GM21367 (cell line): ENCODE data around the gene PRX.

Experiments
- ATAC-seq: cut with Tn5 transposase; IDR thresholded peaks from one replicate; pipeline ENCODE4 v1.9.1; 2021; ENCODE audit not compliant: unreplicated experiment

PRX gene

DNA sequence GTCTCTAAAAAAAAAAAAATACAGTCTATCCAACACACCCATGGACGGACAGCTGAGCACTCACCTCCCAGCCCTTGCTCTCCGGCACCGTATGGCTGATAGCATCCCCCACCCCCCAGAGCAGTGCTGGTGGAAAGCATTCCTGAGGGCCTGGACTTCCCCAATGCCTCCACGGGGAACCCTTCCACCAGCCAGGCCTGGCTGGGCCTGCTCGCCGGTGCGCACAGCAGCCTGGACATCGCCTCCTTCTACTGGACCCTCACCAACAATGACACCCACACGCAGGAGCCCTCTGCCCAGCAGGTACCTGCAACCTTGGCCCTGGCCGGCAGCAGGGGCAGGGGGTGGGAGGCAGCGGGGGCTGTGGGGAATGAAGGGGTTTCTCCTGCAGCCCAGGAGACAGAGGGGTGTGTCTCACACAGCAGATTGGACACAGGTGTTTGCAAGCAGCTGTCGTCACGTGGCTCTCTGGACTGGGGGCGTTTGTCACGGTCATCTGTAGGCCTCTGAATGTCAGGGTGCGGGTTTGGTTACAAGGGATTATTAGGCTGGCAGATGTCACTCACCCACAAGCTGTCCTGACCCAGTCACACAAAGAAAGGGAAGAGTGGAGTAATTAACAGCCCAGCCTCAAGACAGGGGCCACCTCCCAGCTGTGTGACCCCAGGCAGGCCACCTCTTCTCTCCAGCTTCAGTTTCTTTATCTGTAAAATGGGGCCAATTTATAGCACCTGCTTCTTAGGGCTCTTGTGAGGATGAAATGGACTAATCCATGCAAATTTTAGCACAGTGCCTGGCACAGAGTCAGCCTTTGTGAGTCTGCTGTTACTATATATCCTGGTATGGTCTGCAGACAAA lies 45.4 kb downstream of the PRX start:
- ATAC-seq = no peak

DNA sequence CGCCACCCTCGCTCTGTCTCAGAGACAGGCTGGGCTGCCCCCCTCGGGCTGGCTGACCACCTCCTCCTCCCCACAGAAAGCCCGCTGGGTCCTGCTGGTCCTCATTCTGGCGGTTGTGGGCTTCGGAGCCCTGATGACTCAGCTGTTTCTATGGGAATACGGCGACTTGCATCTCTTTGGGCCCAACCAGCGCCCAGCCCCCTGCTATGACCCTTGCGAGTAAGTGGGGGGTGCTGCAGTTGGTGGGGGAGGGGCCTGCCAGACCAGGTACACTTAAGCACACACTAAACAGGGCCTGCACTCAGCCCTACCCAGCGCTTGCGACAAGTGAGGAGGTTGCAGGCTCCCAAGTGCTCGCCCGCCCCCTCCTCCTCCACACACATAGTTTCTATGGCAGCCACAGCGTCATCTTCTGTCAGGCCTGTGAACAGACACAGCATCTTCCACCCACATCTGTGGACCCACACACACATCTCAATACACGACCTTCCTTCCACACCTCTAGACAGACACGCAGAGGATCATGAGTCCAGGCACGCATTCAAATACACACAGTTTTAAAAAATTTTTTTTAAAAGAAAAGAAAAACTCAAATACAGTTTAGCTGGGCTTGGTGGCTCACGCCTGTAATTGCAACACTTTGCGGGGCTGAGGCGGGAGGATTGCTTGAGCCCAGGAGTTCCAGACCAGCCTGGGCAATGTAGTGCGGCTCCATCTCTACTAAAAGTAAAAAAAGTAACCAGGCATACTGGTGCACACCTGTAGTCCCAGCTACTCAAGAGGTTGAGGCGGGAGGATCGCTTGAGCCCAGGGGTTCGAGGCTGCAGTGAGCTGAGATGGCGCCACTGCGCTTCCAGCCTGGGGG lies 46.2 kb downstream of the PRX start:
- ATAC-seq = no peak

- no peak for ATAC-seq
These were observed 47.4 kb downstream of the PRX start for GRCh38 chr19:40365613-40366401.

DNA sequence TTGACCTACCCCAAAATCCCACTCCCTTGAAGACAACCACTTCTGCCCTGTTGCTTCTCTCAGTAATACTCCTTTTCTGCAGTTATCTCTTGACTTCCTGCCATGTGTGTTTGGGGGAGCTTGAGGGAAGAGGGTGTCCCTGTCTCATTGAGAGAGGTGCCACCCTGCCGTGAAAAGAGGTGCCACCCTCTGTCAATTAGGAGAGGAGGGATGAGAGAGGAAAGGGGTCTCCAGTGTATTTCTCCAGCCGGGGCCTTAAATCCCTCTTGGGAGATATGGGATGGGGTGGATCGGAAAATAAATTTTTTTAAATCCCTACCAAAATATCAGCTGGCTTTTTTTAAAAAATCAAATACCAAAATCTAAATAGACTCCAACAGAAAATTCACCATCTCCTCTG lies 48.2 kb downstream of the PRX start:
- ATAC-seq = no peak

DNA sequence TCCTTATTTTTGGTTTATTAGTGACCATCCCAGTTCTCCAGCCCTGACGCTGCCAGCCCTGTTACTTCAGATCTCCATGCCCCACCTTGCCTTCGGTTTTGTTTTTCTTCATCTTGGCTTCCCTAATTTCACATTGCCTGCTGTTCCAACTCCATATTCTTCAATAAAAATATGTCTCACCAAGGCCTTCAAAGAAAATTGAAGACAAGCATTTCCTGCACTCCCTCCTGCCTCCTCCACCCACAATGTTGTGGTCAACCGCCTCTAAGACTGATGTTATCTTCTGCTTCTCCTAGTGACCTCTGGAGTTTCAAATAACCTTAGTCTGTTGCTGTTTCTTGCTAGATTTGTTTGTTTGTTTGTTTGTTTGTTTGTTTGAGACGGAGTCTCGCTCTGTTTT lies 50.1 kb downstream of the PRX start:
- ATAC-seq = no peak

DNA sequence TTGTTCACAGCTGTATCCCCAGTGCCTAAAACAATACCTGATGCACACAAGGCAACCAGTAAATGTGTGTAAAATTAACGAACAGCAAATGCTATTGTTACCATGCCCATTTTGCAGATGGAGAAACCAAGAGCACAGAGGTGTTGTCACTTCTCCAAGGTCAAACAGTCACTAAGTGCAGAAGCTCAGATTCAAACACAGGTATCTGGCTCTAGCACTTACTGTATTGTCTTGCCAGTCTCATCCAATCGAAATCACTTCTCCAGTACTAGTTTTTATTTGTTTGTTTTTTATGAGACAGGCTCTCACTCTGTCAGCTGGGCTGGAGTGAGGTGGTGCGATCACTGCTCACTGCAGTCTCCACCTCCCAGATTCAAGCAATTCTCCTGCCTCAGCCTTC lies 51.0 kb downstream of the PRX start:
- no peak for ATAC-seq

DNA sequence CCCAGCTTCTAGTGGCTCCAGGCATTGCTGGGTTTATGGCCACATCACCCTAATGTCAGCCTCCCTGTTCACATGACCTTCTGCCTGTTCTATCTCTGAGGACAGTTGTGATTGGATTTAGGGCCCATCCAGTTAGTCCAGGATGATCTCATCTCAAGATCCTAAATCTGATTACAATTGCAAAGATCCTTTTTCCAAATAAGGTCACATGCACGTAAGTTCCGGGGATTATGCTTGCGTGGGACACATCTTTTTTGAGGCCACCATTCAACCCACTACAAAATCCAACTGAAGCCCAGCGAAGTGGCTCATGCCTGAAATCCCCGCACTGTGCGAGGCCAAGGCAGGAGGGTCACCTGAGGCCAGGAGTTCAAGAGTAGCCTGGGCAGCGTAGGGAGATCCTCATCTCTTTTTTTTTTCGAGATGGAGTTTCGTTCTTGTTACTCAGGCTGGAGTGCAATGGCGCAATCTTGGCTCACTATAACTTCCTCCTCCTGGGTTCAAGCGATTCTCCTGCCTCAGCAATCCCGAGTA lies 52.4 kb downstream of the PRX start:
- ATAC-seq = no peak

GRCh38 chr19:40360020-40360707 lies 53.0 kb downstream of the PRX start:
- no peak for ATAC-seq

GRCh38 chr19:40358773-40359172 lies 54.4 kb downstream of the PRX start:
- ATAC-seq = no peak

DNA sequence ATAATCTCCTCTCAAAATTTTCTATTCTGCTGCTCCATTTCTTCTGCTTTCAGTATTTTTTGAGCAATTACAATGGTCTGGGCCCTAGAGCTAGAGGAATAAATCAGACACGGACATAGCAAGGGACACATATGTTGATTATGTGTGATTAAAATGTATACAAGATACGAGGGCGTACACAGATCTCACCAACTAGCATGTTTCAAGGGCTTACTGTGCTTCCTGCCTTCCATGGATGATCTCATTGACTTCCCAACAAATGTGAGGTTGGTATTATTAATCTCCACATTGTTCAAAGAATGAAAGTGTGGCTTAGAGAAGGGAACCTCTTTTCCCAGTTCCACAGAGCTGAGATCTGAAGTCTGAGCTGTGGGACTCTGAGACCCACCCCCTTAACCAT lies 55.5 kb downstream of the PRX start:
- ATAC-seq = no peak

- ATAC-seq = no peak
These were observed 56.2 kb downstream of the PRX start for GRCh38 chr19:40356681-40357595.

GRCh38 chr19:40355975-40356680 lies 57.0 kb downstream of the PRX start:
- ATAC-seq = no peak

DNA sequence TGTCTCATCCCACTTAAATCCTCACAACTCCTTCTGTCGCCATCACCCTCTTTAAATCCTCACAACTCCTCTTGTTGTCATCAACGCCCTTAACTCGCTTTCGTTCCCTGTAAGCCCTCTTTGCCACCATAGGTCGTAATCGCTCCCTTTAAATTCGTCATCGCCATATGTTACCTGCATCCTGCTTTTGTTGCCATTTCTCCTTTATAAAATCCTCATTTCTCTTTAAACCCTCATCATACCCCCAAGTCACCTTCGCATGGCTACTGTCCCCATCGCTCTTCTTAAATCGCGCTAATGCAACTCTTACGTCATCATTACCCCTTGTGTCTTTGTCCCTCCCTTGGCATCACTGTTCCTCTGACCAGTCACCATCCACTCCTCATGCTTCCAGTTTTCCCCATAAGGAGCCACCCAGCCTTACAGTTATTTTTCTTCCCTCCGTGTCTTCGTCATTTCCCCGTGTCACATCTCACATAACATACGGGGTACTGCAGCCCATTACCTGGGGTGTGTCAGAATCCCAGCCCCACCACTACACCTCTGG lies 64.1 kb downstream of the PRX start:
- ATAC-seq = no peak

DNA sequence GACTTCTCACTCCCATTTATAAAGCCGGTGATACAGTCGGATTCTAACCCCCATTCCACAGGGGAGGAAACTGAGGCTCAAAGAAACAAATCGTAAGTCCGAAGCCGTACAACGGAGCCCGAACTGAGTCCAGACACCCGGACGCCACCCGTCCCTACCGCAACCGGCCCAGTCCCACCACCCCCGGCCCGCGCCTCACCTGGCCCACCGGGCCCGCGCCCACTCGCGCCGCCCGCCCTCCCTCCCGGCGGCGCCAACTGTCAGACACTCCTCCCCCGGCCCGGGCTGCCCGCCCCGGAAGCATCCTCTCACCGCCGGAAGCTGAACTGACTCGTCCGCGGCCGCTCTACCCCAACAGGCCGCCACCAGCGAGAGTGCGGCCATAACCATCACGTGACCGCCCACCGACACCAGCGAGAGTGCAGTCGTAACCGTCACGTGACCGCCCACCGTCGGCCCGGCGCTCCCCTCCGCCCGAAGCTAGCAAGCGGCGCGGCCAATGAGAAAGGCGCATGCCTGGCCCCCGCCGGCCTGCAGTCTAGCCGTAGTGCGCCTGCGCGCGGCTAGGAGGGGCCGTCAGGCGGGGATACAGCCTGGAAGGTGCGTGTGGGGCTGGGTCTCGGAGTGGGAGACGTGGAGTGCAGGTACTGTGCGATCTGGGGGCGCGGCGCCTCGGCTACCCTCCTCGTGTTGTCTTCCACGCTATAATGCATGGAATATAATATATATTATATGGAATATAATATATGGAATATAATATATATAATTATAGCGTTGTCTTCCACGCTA lies 64.9 kb downstream of the PRX start, which contains the start of the genes C19orf47 and PLD3:
Gene C19orf47 (minus strand): TSS at position 273 of the 789 bp plus-strand sequence. CDS start 6,540 bp downstream, outside the sequence.
Gene PLD3 (plus strand): TSS at position 571 of the 789 bp plus-strand sequence. CDS start 17,789 bp downstream, outside the sequence.
- ATAC-seq = peak; percentile 83

GRCh38 chr19:40344422-40344821 lies 68.8 kb downstream of the PRX start:
- no peak for ATAC-seq
